A549 (cell line): Measurements from ENCODE around the gene PAPPA.

Experiments
- CTCF ChIP-seq: fragments of >200 bp; sonication (Bioruptor Twin); formaldehyde crosslinking; IDR thresholded peaks from 3 replicates; pipeline ENCODE4 v1.5.1; 2016
- HES2 ChIP-seq: fragments of >200 bp; sonication (Bioruptor Twin); formaldehyde crosslinking; IDR thresholded peaks from 2 replicates; pipeline ENCODE4 v1.6.1; 2016
- MYC ChIP-seq: IDR thresholded peaks from 2 replicates; pipeline ENCODE4 v1.6.1; 2012; ENCODE audit warnings: mild to moderate bottlenecking, inconsistent platforms, low read length, improper control_type of control experiment, borderline replicate concordance

- no peak for TF ChIP-seq CTCF
- no peak for TF ChIP-seq MYC
- no peak for TF ChIP-seq HES2
These were observed 178.5 kb downstream of the PAPPA start for GRCh38 chr9:116332090-116332489.
